Adipocyte (in vitro differentiated cells): ENCODE results near the gene LRMDA.

Experiments
- DNase-seq: peaks from one replicate; pipeline ENCODE4 v3.0.0-alpha.2; 2015; ENCODE audit warnings: low read depth
- H3K27me3 ChIP-seq: replicated peaks from 2 replicates; pipeline ENCODE4 v1.7.0; 2013; ENCODE audit warnings: mild to moderate bottlenecking, low read length, moderate library complexity; ENCODE audit not compliant: control insufficient read depth, insufficient read depth
- H3K36me3 ChIP-seq: 2 replicates; pipeline ENCODE4 v1.7.0; 2013; ENCODE audit warnings: low read length, mild to moderate bottlenecking, moderate library complexity; ENCODE audit not compliant: control insufficient read depth, insufficient read depth, severe bottlenecking
- H3K4me1 ChIP-seq: 2 replicates; pipeline ENCODE4 v1.7.0; 2013; ENCODE audit warnings: mild to moderate bottlenecking, low read length, moderate library complexity; ENCODE audit not compliant: control insufficient read depth, insufficient read depth
- H3K4me3 ChIP-seq: 2 replicates; pipeline ENCODE4 v1.7.0; 2013; ENCODE audit warnings: mild to moderate bottlenecking, low read length, moderate library complexity
- H3K9ac ChIP-seq: 2 replicates; pipeline ENCODE4 v1.7.0; 2013; ENCODE audit warnings: mild to moderate bottlenecking, low read length, moderate library complexity
- H3K9me3 ChIP-seq: 2 replicates; pipeline ENCODE4 v1.7.0; 2013; ENCODE audit warnings: mild to moderate bottlenecking, low read length, moderate library complexity; ENCODE audit not compliant: control insufficient read depth

Gene LRMDA

DNA sequence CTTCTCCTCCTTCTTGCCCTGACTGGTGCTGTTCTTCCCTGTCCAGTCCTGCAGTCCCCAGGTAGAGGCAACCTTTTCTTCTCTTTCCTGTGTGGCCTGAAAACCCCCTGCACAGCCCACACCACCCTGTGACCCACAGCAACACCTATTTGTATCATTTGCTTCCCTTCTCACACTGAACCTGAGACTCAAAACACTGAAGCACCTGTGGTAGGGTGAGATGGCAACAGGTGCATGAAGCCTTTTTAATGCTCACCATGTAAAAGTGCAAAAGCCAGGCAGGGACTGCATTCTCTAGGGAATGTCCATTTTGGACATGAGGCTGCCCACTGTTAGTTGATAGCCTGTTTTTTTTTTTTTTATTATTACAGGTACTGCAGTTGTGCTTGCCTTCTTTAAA is 71.4 kb downstream of the LRMDA start:
- peaks cover 30% of the 10 kb centered on the region for H3K4me1 ChIP-seq
- no peak overlapping the region for H3K9ac ChIP-seq
- no peak for DNase-seq
- no peak overlapping the region for H3K4me3 ChIP-seq
- no peaks in the 10 kb centered on the region for H3K27me3 ChIP-seq
- no peaks in the 10 kb centered on the region for H3K9me3 ChIP-seq
- no peaks in the 10 kb centered on the region for H3K36me3 ChIP-seq

DNA sequence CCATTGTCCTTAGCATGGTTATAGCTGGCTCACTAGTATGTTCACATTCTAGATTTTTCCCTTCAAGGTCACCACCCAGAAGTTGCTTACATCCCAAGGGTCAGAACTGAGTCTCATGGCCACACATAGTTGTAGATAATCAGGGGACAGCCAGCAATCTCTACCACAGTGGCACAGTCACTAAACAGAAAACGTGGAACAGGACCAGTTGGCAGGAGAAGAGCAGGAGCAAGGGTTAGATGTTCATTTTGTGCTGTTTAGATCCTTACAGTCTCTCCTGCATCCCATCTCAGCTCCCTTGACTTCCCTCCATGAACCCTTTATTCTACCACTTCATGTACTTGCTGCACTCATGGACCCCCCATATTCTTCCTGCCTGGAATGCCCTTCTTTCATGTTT is 73.9 kb downstream of the LRMDA start:
- H3K36me3 ChIP-seq = no peaks in the 10 kb centered on the region
- no peak overlapping the region for H3K4me3 ChIP-seq
- H3K9ac ChIP-seq = no peak overlapping the region
- H3K9me3 ChIP-seq = no peaks in the 10 kb centered on the region
- DNase-seq = no peak
- peaks cover 29% of the 10 kb centered on the region for H3K4me1 ChIP-seq
- no peaks in the 10 kb centered on the region for H3K27me3 ChIP-seq

DNA sequence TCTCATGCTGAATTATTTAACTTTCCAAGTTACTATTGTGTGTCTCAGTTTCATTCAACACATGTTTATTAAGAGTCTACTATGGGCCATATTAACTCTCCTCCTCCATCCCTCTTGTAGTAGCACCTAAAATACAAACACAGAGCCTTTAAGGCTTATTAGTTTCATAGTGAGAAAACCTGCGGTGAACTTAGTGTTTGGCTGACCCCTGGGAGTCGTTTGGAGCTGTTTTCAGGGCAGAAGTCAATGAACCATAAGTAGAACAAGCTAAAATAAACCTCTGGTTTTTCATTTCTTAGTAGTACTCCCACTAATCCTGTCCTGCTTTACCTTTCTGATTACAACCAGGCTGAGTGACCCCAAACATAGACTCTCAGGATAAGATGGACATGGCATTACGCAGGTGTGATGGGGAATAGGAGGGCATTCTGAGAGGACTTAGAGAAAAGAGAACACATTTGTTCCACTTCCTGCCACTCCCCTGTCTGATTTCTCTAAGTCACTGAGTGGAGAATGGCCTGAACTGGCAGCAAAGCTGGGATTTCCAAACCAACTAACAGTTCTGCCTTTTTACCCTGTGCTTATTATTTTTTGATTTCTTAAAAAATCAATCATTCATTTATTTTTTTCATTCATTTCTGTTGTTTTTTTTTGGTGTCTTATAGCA is 74.5 kb downstream of the LRMDA start:
- Histone ChIP-seq H3K4me3 (no peak overlapping the region), H3K4me1 (peaks cover 34% of the 10 kb centered on the region), H3K36me3 (no peaks in the 10 kb centered on the region), H3K27me3 (no peaks in the 10 kb centered on the region), H3K9me3 (no peaks in the 10 kb centered on the region), H3K9ac (no peak overlapping the region)
- no peak for DNase-seq

DNA sequence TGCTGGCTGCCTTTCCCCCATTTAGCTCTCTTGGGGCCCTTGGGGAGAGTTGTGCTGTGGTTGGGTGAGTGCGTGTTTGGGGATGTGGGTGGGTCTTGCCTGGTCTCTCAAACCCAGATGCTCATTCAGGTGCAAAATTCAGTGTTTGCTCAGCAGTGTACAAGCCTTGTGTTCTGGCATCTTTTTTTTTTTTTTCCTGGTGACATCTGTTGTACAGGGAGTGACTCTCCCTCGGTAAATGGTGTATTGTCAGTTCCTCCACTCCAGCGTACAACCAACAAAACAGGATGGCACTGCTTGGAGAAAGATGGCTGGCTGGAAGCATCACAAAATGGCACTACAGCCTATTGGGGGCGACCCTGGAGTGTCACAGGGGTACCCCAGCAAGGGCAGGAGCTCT is 75.5 kb downstream of the LRMDA start:
- Histone ChIP-seq H3K9me3 (no peaks in the 10 kb centered on the region), H3K27me3 (no peaks in the 10 kb centered on the region), H3K36me3 (no peaks in the 10 kb centered on the region), H3K9ac (no peak overlapping the region), H3K4me1 (peaks cover 34% of the 10 kb centered on the region), H3K4me3 (no peak overlapping the region)
- DNase-seq = no peak

DNA sequence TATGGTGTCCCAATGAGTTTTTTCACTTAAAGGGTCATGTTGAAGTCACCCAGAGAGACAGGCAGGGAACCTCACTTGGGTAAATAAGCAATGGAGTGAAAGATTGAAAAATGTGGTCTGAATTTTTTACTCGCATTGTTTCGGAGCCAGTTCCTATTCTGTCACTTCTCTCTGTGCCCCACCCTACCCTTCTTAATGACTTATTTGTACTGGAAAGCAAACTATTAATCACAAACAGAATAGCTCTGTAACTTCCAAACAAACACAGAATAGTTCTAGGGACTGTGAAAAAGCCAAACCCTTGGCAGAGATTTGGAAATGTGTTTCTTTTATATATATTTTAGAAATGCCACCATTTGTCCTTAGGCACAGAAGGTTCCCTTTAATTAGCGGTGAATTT is 76.0 kb downstream of the LRMDA start:
- no peak for DNase-seq
- no peaks in the 10 kb centered on the region for H3K9me3 ChIP-seq
- H3K9ac ChIP-seq = peak overlapping the region; percentile 30
- no peak overlapping the region for H3K4me3 ChIP-seq
- H3K36me3 ChIP-seq = no peaks in the 10 kb centered on the region
- peaks cover 35% of the 10 kb centered on the region for H3K4me1 ChIP-seq
- no peaks in the 10 kb centered on the region for H3K27me3 ChIP-seq

DNA sequence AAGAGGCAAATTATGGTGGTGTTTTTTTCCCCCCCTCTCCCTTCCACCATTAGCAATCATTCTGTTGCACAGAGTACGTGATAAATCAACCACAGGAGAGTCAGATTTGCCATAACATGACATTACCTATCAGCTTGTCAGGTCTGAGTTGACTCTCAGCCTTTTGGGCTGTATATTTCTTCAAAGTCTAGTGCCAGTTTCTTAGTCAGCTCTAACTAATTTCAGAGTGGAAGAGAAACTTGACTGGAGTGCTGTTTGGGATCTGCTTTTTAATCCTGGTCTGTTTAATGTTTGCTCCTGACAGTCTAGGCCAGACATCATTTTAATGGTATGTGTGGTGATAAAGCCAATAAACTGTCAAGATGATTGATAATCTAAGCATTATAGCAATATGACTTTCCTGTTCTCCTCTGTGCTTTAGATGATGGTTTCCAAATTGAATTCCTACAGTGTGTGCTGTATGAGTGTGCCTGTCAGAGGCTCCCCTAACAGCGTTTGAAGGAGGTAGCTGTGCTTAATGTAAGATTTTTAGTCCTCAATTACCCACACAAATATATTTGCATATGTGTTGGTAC is 76.9 kb downstream of the LRMDA start:
- H3K9ac ChIP-seq = peak overlapping the region; percentile 34
- no peaks in the 10 kb centered on the region for H3K27me3 ChIP-seq
- peak overlapping the region; percentile 18 for H3K4me3 ChIP-seq
- no peak for DNase-seq
- H3K36me3 ChIP-seq = no peaks in the 10 kb centered on the region
- H3K9me3 ChIP-seq = no peaks in the 10 kb centered on the region
- peaks cover 39% of the 10 kb centered on the region for H3K4me1 ChIP-seq

DNA sequence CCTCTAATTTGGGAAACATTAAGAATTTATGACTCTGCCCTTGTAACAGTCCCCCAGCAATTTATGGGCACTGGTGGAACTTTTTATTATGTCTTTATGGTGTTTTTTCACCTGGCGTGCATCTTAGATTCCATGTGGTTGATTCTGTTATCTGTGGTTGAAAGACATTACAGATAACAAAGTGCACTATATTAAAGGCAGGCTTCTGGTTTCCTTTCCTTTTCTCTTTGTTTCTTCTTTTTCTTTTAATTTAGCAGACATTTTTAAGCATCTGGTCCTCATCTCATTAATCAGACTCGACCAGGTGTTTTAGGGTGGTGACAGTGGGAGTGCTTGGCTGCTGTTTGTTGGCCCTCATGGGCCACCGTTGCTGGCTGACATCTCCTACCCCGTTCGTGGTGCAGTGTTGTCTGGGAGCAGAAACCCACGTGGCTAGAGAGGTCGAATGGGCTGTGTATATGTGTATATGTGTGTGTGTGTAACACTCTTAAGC is 77.4 kb downstream of the LRMDA start:
- Histone ChIP-seq H3K9ac (peak overlapping the region; percentile 34), H3K4me3 (peak overlapping the region; percentile 18), H3K4me1 (peaks cover 39% of the 10 kb centered on the region), H3K9me3 (no peaks in the 10 kb centered on the region), H3K36me3 (no peaks in the 10 kb centered on the region), H3K27me3 (no peaks in the 10 kb centered on the region)
- no peak for DNase-seq

DNA sequence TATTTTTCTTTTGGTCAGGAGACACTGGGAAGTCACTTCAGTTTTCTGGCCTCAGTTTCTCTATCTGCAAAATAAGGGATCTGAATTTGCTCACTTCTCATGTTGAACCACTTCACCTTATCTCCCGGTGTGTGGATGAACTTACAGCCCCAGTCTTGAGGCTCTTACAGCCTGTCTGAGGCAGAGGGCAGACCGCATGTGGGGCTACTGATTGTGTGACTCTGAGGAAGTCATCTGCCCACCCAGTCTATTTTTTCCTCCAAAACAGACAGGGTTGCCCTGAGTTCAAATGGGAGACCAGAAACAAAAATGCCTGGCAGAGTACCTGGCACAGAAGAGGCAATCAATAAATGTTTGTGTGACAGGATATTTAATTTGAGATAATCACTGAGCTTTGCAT is 78.3 kb downstream of the LRMDA start:
- DNase-seq = no peak
- Histone ChIP-seq H3K27me3 (no peaks in the 10 kb centered on the region), H3K9me3 (no peaks in the 10 kb centered on the region), H3K36me3 (no peaks in the 10 kb centered on the region), H3K9ac (no peak overlapping the region), H3K4me3 (no peak overlapping the region), H3K4me1 (peaks cover 39% of the 10 kb centered on the region)

DNA sequence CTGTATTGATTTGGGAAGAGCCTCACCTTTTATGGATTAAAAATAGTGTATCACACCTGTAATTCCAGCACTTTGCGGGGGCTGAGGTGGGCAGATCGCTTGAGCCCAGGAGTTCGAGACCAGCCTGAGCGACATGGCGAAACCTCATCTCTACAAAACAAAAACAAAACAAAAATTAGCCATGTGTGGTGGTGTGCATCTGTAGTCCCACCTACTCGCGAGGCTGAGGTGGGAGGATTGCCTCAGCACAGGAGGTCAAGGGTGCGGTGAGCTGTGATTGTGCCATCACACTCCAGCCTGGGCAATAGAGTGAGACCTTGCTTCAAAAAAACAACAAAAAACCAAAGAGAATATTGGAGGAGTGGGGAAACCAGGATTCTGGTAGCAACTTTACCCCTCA is 79.6 kb downstream of the LRMDA start:
- DNase-seq = no peak
- Histone ChIP-seq H3K4me1 (peaks cover 39% of the 10 kb centered on the region), H3K4me3 (no peak overlapping the region), H3K9me3 (no peaks in the 10 kb centered on the region), H3K36me3 (no peaks in the 10 kb centered on the region), H3K27me3 (no peaks in the 10 kb centered on the region), H3K9ac (no peak overlapping the region)

DNA sequence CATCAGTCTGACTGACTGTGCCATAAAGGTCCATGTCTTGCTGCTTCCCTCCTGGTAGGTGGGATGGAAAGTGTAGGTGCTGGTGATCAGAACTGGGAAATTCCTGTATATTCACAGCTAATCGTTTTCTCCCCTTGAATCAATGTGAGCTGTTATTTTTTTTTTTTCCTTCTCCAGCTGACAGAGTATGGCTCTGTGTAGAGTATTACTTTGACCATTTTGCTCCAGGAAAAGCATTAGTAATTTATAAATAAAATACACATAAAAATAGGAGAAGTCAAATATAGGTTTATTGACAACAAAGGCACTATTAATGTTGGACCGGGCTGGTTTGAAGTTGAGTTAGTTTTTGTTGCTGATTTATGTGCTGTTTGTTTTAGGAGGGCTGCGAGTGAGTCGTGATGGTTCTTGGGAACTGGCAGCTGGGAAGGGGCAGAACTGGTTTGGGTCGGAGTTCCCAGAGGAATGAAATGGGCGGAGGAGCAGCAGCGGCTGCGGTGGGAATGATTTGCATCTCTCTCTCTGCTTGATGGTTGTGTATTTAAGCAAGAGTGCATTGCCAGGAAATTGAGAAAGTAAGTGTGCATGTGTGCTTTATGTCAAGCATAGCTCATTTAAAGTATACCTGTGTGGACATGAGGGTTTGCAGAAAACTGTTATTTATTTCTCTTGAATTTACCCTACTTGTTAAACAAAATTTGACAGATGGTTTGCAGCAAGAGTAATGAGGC is 80.9 kb downstream of the LRMDA start:
- no peaks in the 10 kb centered on the region for H3K27me3 ChIP-seq
- H3K36me3 ChIP-seq = no peaks in the 10 kb centered on the region
- no peak overlapping the region for H3K9ac ChIP-seq
- DNase-seq = no peak
- H3K4me3 ChIP-seq = no peak overlapping the region
- H3K9me3 ChIP-seq = no peaks in the 10 kb centered on the region
- H3K4me1 ChIP-seq = peaks cover 28% of the 10 kb centered on the region

DNA sequence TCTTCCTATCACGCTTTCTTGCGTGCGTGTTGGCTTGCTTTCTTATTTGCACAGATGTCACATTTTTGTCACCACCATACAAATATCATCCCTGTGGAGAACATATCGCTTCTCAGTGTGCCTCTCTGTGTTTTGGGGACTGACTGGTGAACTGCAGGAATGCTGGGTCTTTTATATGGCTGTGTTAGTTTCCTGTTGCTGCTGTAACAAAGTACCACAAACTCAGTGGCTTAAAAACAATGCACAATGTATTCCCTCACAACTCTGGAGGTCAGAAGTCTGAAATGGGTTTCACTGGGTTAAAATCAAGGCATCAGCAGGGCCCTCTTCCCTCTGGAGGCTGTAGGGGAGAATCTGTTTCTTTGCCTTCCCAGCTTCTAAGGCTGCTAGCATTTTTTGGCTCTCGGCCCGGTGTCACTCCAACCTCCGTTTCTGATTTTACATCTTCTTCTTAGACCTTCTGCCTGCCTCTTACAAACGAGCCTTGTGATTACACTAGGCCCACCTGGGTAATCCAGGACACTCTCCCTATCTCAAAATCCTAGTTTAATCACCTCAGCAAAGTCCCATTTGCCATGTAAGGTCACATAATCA is 82.0 kb downstream of the LRMDA start:
- H3K9ac ChIP-seq = no peak overlapping the region

More for the DNA sequence above, 82.0 kb downstream of the LRMDA start:
- Histone ChIP-seq H3K36me3 (no peaks in the 10 kb centered on the region), H3K4me1 (peaks cover 18% of the 10 kb centered on the region), H3K4me3 (no peak overlapping the region), H3K9me3 (no peaks in the 10 kb centered on the region), H3K27me3 (no peaks in the 10 kb centered on the region)
- DNase-seq = no peak
